HEK293T (cell line): ENCODE data around the gene GOLGA6A.
"Not testable (repeated sequence)": the region's sequence is repeated elsewhere in the genome, so short reads cannot be mapped to it uniquely, and the experiment has no call there.

Experiments used
- CTCF ChIA-PET: fragments of 350-600 bp; formaldehyde crosslinking; extraction: SDS; loops from one replicate; lab custom pipeline; 2021; ENCODE audit warnings: antibody characterized with exemption, inconsistent platforms; lab: Yijun Ruan, JAX
- POLR2A ChIA-PET: fragments of 350-600 bp; formaldehyde crosslinking; extraction: SDS; loops from one replicate; lab custom pipeline; 2020; ENCODE audit warnings: antibody characterized with exemption, inconsistent platforms; lab: Yijun Ruan, JAX
- DNase-seq: peaks from one replicate; pipeline ENCODE4 v3.0.0; 2012; ENCODE audit warnings: mixed read lengths; ENCODE audit errors: extremely low spot score
- ARNT ChIP-seq: fragments of 450-650 bp; IDR thresholded peaks from 2 replicates; pipeline ENCODE4 v1.6.1; 2017; ENCODE audit warnings: mild to moderate bottlenecking
- BHLHE40 ChIP-seq: fragments of 450-650 bp; IDR thresholded peaks from 2 replicates; pipeline ENCODE4 v1.6.1; 2016; ENCODE audit warnings: mild to moderate bottlenecking, moderate library complexity, borderline replicate concordance
- CTBP1 ChIP-seq: fragments of 450-650 bp; IDR thresholded peaks from 2 replicates; pipeline ENCODE4 v1.6.1; 2016; ENCODE audit warnings: borderline replicate concordance
- ELF4 ChIP-seq: fragments of 450-650 bp; IDR thresholded peaks from 2 replicates; pipeline ENCODE4 v1.6.1; 2017; ENCODE audit warnings: antibody characterized with exemption
- FOXA1 ChIP-seq: fragments of 450-650 bp; IDR thresholded peaks from 2 replicates; pipeline ENCODE4 v1.6.1; 2016; ENCODE audit warnings: mild to moderate bottlenecking
- FOXK2 ChIP-seq: fragments of 450-650 bp; IDR thresholded peaks from 2 replicates; pipeline ENCODE4 v1.6.1; 2016; ENCODE audit warnings: mild to moderate bottlenecking
- FOXM1 ChIP-seq: fragments of 450-650 bp; IDR thresholded peaks from 2 replicates; pipeline ENCODE4 v1.6.1; 2017; ENCODE audit warnings: mild to moderate bottlenecking, borderline replicate concordance
- HDGF ChIP-seq: fragments of 450-650 bp; IDR thresholded peaks from 2 replicates; pipeline ENCODE4 v1.6.1; 2017; ENCODE audit warnings: antibody characterized with exemption, borderline replicate concordance
- L3MBTL2 ChIP-seq: fragments of 450-650 bp; conservative IDR thresholded peaks from 2 replicates; pipeline ENCODE4 v1.6.1; 2016; ENCODE audit warnings: mild to moderate bottlenecking
- LEF1 ChIP-seq: fragments of 450-650 bp; IDR thresholded peaks from 2 replicates; pipeline ENCODE4 v1.6.1; 2017; ENCODE audit warnings: mild to moderate bottlenecking, borderline replicate concordance
- NFRKB ChIP-seq: fragments of 450-650 bp; IDR thresholded peaks from 2 replicates; pipeline ENCODE4 v1.6.1; 2016; ENCODE audit warnings: mild to moderate bottlenecking, moderate library complexity
- PKNOX1 ChIP-seq: fragments of 450-650 bp; IDR thresholded peaks from 2 replicates; pipeline ENCODE4 v1.6.1; 2016
- SP1 ChIP-seq: fragments of 450-650 bp; IDR thresholded peaks from 2 replicates; pipeline ENCODE4 v1.6.1; 2017
- SUZ12 ChIP-seq: fragments of 450-650 bp; IDR thresholded peaks from 2 replicates; pipeline ENCODE4 v1.6.1; 2016; ENCODE audit warnings: mild to moderate bottlenecking
- TARDBP ChIP-seq: fragments of 450-650 bp; IDR thresholded peaks from 2 replicates; pipeline ENCODE4 v1.6.1; 2016
- ZNF384 ChIP-seq: fragments of 450-650 bp; IDR thresholded peaks from 2 replicates; pipeline ENCODE4 v1.6.1; 2016

The GOLGA6A gene

GRCh38 chr15:74062671-74063070, 19.7 kb downstream of the GOLGA6A start:
- TF ChIP-seq LEF1, result no peak
- TF ChIP-seq ARNT, result no peak
- TF ChIP-seq TARDBP, result no peak
- CTCF ChIA-PET, result no interaction called here
- POLR2A ChIA-PET, result no interaction called here
- no peak for DNase-seq

GRCh38 chr15:74062236-74062635, 20.1 kb downstream of the GOLGA6A start:
- ChIA-PET CTCF (no interaction called here), POLR2A (no interaction called here)
- DNase-seq, result no peak
- TF ChIP-seq TARDBP (no peak), PKNOX1 (no peak), ZNF384 (no peak), FOXK2 (no peak), LEF1 (no peak), HDGF (no peak), NFRKB (no peak), ARNT (no peak), BHLHE40 (no peak), L3MBTL2 (no peak), SUZ12 (no peak), FOXM1 (no peak), SP1 (no peak), ELF4 (no peak), FOXA1 (no peak), CTBP1 (no peak)

- CTCF ChIA-PET, result no interaction called here
- DNase-seq, result no peak
- TF ChIP-seq FOXA1, result no peak
- no peak for TF ChIP-seq L3MBTL2
- TF ChIP-seq HDGF, result no peak
- TF ChIP-seq SUZ12, result no peak
- TF ChIP-seq NFRKB, result no peak
- TF ChIP-seq SP1, result no peak
- TF ChIP-seq PKNOX1, result no peak
- no peak for TF ChIP-seq LEF1
- TF ChIP-seq TARDBP, result no peak
- TF ChIP-seq FOXM1, result no peak
- no peak for TF ChIP-seq CTBP1
- no peak for TF ChIP-seq ARNT
- no peak for TF ChIP-seq FOXK2
- POLR2A ChIA-PET, result no interaction called here
Measured at GRCh38 chr15:74060251-74060650, 22.1 kb downstream of the GOLGA6A start.

- DNase-seq, POLR2A ChIA-PET: not testable (repeated sequence)
- CTCF ChIA-PET, result interaction anchor here (1.2 kb wide), 1 partner anchor 253 kb away, joined by 3 read pairs; no protein-coding TSS in a partner anchor
Measured at GRCh38 chr15:74059050-74059833, 23.1 kb downstream of the GOLGA6A start.

- DNase-seq, result not testable (repeated sequence)
Measured at GRCh38 chr15:74056330-74056729, 26.0 kb downstream of the GOLGA6A start.

GRCh38 chr15:74055804-74056203, 26.5 kb downstream of the GOLGA6A start:
- DNase-seq, result no peak
- POLR2A ChIA-PET, result no interaction called here
- TF ChIP-seq TARDBP, result no peak
- TF ChIP-seq PKNOX1, result no peak
- no peak for TF ChIP-seq SUZ12
- TF ChIP-seq FOXM1, result no peak
- no peak for TF ChIP-seq SP1
- TF ChIP-seq L3MBTL2, result no peak
- TF ChIP-seq LEF1, result no peak
- TF ChIP-seq HDGF, result no peak
- no peak for TF ChIP-seq NFRKB
- TF ChIP-seq ZNF384, result no peak
- TF ChIP-seq ARNT, result no peak
- CTCF ChIA-PET, result interaction anchor here (0.8 to 1.4 kb wide), 2 partner anchors 62 to 266 kb away, joined by 3 read pairs; partner anchors contain the start of gene PML

More at GRCh38 chr15:74056330-74056729, 26.0 kb downstream of the GOLGA6A start:
- POLR2A ChIA-PET, result not testable (repeated sequence)
- CTCF ChIA-PET, result interaction anchor here (0.7 kb wide), 1 partner anchor 8 kb away, joined by 3 read pairs; no protein-coding TSS in a partner anchor
